DMS 273 (cell line): Measurements from ENCODE around the gene MAMLD1.
A peak's percentile ranks its signal among the peaks of the same experiment; 100 is the strongest.

ENCODE experiments used
- DNase-seq: peaks from one replicate; lab custom pipeline; 2025; ENCODE audit not compliant: unreplicated experiment; lab: John Stamatoyannopoulos, UW

Gene MAMLD1

GRCh38 chrX:150355913-150356312, 7.2 kb upstream of the MAMLD1 start:
- no peak for DNase-seq

GRCh38 chrX:150357790-150358189, 5.3 kb upstream of the MAMLD1 start:
- DNase-seq: no peak

- no peak for DNase-seq
Observed at GRCh38 chrX:150358651-150359050, 4.5 kb upstream of the MAMLD1 start.

GRCh38 chrX:150360331-150360730, 2.8 kb upstream of the MAMLD1 start:
- no peak for DNase-seq

GRCh38 chrX:150361070-150361776, 1.9 kb upstream of the MAMLD1 start:
- peak; percentile 43 for DNase-seq

- peak; percentile 45 for DNase-seq
Observed at GRCh38 chrX:150361777-150362351, 1.3 kb upstream of the MAMLD1 start.

GRCh38 chrX:150363561-150364346, 637 bp downstream of the MAMLD1 start:
- DNase-seq: peak; percentile 78

- peak; percentile 68 for DNase-seq
Observed at GRCh38 chrX:150364347-150365050, 1.4 kb downstream of the MAMLD1 start.

GRCh38 chrX:150365051-150365989, 2.2 kb downstream of the MAMLD1 start:
- peak; percentile 90 for DNase-seq

- peak; percentile 83 for DNase-seq
Observed at GRCh38 chrX:150365990-150366911, 3.1 kb downstream of the MAMLD1 start.

GRCh38 chrX:150366951-150367545, 3.9 kb downstream of the MAMLD1 start:
- no peak for DNase-seq

GRCh38 chrX:150370589-150371312, 7.6 kb downstream of the MAMLD1 start:
- no peak for DNase-seq

- DNase-seq: no peak
Observed at GRCh38 chrX:150371877-150372276, 8.8 kb downstream of the MAMLD1 start.

GRCh38 chrX:150372280-150372679, 9.2 kb downstream of the MAMLD1 start:
- no peak for DNase-seq

- no peak for DNase-seq
Observed at GRCh38 chrX:150372756-150373155, 9.6 kb downstream of the MAMLD1 start.

GRCh38 chrX:150375243-150375770, 12.2 kb downstream of the MAMLD1 start:
- no peak for DNase-seq

GRCh38 chrX:150377005-150377404, 13.9 kb downstream of the MAMLD1 start:
- peak; percentile 15 for DNase-seq

- peak; percentile 12 for DNase-seq
Observed at GRCh38 chrX:150405006-150405405, 41.9 kb downstream of the MAMLD1 start.
